Neural cell (in vitro differentiated cells): Measurements from ENCODE around the gene IGF1.

Experiments
- EP300 ChIP-seq: fragments of 450-650 bp; conservative IDR thresholded peaks from 2 replicates; pipeline ENCODE4 v1.6.1; 2014; ENCODE audit warnings: antibody characterized with exemption, mild to moderate bottlenecking, moderate library complexity; ENCODE audit not compliant: poor library complexity, severe bottlenecking
- EZH2 ChIP-seq: fragments of 200-600, 300-800 bp; shearing (Covaris generic), sonication (generic); IDR thresholded peaks from 2 replicates; pipeline ENCODE4 v1.6.1; 2014; ENCODE audit warnings: antibody characterized with exemption, low read length, borderline replicate concordance, mild to moderate bottlenecking; ENCODE audit not compliant: insufficient read depth, poor library complexity, severe bottlenecking
- POLR2AphosphoS5 ChIP-seq: IDR thresholded peaks from 2 replicates; pipeline ENCODE4 v1.6.1; 2012
- RAD21 ChIP-seq: fragments of 450-650 bp; conservative IDR thresholded peaks from 2 replicates; pipeline ENCODE4 v1.6.1; 2014; ENCODE audit warnings: antibody characterized with exemption, mild to moderate bottlenecking, moderate library complexity
- SMC3 ChIP-seq: fragments of 450-650 bp; conservative IDR thresholded peaks from 2 replicates; pipeline ENCODE4 v1.6.1; 2014; ENCODE audit warnings: antibody characterized with exemption, mild to moderate bottlenecking, moderate library complexity; ENCODE audit not compliant: poor library complexity
- TAF1 ChIP-seq: IDR thresholded peaks from 2 replicates; pipeline ENCODE4 v1.6.1; 2012; ENCODE audit warnings: low read depth
- TF ChIP-seq, protein P1 (sequence below): fragments of 450-650 bp; IDR thresholded peaks from 2 replicates; pipeline ENCODE4 v1.5.1; 2014; ENCODE audit warnings: antibody characterized with exemption, mild to moderate bottlenecking, moderate library complexity; ENCODE audit not compliant: poor library complexity, severe bottlenecking

DNA sequence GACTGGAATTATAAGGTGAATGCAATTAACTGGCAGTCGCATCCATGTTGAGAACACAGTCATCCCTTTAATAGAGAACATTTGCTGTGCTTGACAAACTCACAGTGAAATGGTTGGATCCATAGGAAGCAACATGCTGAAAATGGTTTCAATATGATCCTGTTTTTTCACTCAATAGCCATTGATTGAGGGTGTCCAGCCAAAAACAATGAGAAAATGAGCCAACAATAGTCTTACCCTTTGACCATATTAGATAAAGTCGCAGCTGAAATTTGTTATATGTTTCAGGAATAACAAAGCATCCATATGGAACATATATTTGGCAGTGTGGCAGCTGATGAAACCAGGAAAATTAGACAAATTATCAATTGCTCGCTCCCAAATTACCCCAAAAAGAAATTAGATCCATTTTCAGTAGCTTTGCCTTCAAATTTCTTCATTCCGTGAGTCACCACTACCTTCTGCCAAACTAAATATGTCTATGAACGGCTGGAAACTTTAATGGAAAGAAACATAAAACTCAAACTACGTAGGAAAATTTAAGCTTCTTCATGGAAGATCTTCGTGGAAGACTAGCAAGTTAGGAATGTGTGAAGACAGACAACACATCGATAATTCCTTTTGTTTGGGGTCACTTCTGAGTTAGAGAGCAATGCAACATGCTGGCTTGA, 17.4 kb downstream of the IGF1 start:
- no peak for TF ChIP-seq POLR2AphosphoS5
- TF ChIP-seq, protein P1, sequence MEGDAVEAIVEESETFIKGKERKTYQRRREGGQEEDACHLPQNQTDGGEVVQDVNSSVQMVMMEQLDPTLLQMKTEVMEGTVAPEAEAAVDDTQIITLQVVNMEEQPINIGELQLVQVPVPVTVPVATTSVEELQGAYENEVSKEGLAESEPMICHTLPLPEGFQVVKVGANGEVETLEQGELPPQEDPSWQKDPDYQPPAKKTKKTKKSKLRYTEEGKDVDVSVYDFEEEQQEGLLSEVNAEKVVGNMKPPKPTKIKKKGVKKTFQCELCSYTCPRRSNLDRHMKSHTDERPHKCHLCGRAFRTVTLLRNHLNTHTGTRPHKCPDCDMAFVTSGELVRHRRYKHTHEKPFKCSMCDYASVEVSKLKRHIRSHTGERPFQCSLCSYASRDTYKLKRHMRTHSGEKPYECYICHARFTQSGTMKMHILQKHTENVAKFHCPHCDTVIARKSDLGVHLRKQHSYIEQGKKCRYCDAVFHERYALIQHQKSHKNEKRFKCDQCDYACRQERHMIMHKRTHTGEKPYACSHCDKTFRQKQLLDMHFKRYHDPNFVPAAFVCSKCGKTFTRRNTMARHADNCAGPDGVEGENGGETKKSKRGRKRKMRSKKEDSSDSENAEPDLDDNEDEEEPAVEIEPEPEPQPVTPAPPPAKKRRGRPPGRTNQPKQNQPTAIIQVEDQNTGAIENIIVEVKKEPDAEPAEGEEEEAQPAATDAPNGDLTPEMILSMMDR: no peak
- no peak for TF ChIP-seq TAF1
- no peak for TF ChIP-seq EZH2
- TF ChIP-seq SMC3: no peak
- no peak for TF ChIP-seq EP300
- no peak for TF ChIP-seq RAD21
